Muscle layer of colon (tissue), 2 donors: ENCODE data around the gene GPRIN3.

Source experiments
- H3K27ac ChIP-seq: one replicate; pipeline ENCODE4 v1.7.0; 2013; ENCODE audit warnings: low read depth, mild to moderate bottlenecking, low read length, moderate library complexity
- H3K27me3 ChIP-seq, 2 donors: one replicate each; pipeline ENCODE4 v1.7.0; 2013; ENCODE audit warnings: low read length in 2 of 2, mild to moderate bottlenecking in 2 of 2; ENCODE audit not compliant: insufficient read depth in 2 of 2, control insufficient read depth in 1 of 2
- H3K36me3 ChIP-seq: one replicate; pipeline ENCODE4 v1.7.0; 2013; ENCODE audit warnings: mild to moderate bottlenecking, low read length; ENCODE audit not compliant: insufficient read depth
- H3K4me1 ChIP-seq: one replicate; pipeline ENCODE4 v1.7.0; 2013; ENCODE audit warnings: mild to moderate bottlenecking, low read length; ENCODE audit not compliant: insufficient read depth
- H3K4me3 ChIP-seq, 2 donors: one replicate each; pipeline ENCODE4 v1.7.0; 2013; ENCODE audit warnings: low read length in 2 of 2, low read depth in 1 of 2, mild to moderate bottlenecking in 1 of 2, moderate library complexity in 1 of 2
- H3K9ac ChIP-seq: one replicate; pipeline ENCODE4 v1.7.0; 2013; ENCODE audit warnings: low read length
- H3K9me3 ChIP-seq: one replicate; pipeline ENCODE4 v1.7.0; 2013; ENCODE audit warnings: mild to moderate bottlenecking, low read length
- donor health status: abdominal sarcoma.
- donor health status: Adenocarcinoma of cecum.

The GPRIN3 gene

DNA sequence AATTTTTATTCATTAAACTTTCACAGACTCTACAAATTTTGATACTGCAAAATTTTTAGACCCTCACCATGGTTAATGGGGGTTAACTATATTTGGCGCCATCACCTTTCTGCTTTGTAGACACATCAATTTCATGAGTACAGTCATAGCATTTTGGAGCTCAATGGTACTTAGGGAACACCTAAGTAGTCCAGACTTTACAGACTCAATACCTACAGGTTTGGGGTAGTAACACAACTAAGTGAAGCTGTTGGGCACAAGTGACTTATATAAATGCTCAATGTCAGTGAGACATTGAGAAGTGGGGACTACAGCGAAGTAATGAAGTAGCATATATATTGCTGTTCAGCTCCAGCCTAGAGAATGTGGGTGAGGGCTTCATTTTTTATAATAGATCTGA lies 7.5 kb downstream of the GPRIN3 start:
- Histone ChIP-seq H3K4me3 (no peak overlapping the region), H3K27ac (no peak overlapping the region), H3K27me3 (no peaks in the 10 kb centered on the region), H3K4me1 (no peaks in the 10 kb centered on the region), H3K9ac (no peak overlapping the region), H3K36me3 (no peaks in the 10 kb centered on the region), H3K9me3 (no peaks in the 10 kb centered on the region)

DNA sequence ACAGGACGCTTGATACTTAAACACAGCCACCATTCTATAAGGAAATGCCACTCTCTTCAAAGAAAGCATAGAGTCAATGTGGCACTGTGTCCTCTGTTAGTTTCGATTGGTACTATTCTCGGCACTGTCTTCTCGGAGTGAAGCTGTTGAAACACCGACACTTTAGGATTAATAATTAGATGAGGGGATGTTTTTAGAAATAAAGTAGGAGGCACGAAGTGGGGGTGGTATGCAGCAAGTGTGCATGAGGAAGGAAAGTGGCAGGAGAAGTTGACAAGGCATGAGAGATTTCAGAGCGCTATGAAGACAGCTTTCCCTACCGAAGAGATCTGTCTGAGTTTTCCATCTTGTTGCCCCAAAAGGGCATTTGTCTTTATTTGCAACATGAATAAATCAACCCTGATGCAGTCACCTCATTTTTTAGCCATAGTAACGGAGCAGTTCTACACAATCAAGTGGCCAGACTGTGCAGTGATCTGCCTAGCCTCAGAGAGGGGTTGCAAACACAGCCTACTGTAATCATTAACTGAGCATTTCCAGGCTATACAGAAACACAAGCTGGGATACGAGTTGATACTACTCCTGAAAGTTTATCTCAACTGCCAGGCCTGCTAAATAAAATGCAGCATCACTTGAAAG lies 8.3 kb downstream of the GPRIN3 start:
- H3K9me3 ChIP-seq, result no peaks in the 10 kb centered on the region
- no peaks in the 10 kb centered on the region for H3K27me3 ChIP-seq
- no peaks in the 10 kb centered on the region for H3K4me1 ChIP-seq
- H3K4me3 ChIP-seq, result no peak overlapping the region
- H3K36me3 ChIP-seq, result no peaks in the 10 kb centered on the region
- H3K9ac ChIP-seq, result no peak overlapping the region
- H3K27ac ChIP-seq, result no peak overlapping the region

DNA sequence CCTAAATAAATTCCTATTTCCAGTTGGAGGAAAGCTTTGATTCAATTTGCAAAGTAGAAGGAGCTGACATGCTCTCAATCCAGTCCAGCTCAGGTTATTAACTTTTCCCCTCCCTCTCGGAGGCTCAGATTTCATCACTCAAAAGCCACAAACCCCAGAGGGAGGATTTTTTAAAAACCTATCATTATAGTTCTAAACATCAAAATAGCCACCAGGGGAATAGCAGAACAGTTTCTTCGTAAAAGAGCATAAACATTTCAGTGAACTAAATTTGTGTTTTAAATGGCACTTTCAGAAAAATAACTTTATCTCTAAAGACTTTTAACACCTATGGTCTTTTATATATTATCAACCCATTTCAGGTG lies 8.8 kb downstream of the GPRIN3 start:
- Histone ChIP-seq H3K36me3 (no peaks in the 10 kb centered on the region), H3K4me1 (no peaks in the 10 kb centered on the region), H3K9me3 (no peaks in the 10 kb centered on the region), H3K27me3 (no peaks in the 10 kb centered on the region), H3K4me3 (no peak overlapping the region), H3K9ac (no peak overlapping the region), H3K27ac (no peak overlapping the region)

DNA sequence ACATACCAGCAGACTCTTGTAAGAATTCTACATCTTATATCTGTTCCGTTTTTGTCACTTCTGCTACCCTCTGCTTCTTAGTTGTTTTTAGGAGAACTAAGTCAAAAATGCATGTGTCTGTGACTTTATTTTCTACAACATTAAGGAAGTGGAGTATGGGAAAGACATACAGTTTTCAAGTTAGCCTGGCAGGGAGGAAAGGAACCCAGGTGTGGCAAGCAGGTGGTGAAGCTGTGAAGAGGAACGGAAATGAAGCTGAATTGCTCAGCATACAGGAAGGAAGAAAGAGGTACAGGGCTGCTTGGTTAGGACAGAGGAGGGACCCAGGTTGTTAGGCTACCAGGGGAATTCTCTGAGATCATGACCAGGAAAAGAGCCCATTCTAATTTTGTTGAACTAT lies 9.4 kb downstream of the GPRIN3 start:
- no peak overlapping the region for H3K4me3 ChIP-seq
- H3K9ac ChIP-seq, result no peak overlapping the region
- no peaks in the 10 kb centered on the region for H3K4me1 ChIP-seq
- no peaks in the 10 kb centered on the region for H3K36me3 ChIP-seq
- H3K27me3 ChIP-seq, result no peaks in the 10 kb centered on the region
- H3K27ac ChIP-seq, result no peak overlapping the region
- no peaks in the 10 kb centered on the region for H3K9me3 ChIP-seq

DNA sequence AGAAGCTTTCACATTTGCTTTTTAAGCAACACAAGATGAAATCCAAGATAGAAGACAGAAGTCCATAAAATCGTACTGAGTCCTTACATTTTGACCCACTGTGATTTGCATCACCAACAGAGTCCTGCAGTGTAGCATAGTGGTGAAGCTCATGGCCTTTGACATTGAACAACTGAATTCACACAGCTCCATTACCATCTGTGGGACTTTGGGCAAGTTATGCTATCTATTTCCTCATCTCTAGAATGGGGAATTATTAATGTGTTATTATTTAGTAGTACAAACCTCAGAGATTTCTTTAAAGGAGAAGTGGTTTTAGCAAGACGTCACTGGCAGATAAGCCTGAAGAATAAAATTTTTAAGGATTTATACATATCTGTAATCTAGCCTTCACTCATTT lies 10.7 kb downstream of the GPRIN3 start:
- Histone ChIP-seq H3K36me3 (no peaks in the 10 kb centered on the region), H3K4me1 (no peaks in the 10 kb centered on the region), H3K9me3 (no peaks in the 10 kb centered on the region), H3K9ac (no peak overlapping the region), H3K4me3 (no peak overlapping the region), H3K27me3 (no peaks in the 10 kb centered on the region), H3K27ac (no peak overlapping the region)

DNA sequence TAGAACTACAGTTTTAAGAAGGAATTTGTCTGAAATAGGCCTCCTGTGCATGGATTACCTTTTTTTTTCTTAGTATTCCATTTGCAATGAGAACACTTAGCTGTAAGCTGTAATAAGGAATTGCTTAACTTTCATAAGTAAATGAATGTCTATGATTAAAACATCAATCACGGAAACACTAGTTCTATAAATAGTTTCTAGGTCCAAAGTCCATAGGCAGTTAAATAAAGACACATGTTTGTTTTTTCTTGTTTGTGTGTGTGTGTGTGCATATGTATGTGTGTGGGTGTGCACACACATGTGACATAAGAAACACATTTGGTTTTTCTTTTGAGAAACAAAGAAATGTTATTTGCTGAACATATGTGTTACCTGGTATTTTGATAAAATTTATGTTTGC lies 11.2 kb downstream of the GPRIN3 start:
- H3K9ac ChIP-seq, result no peak overlapping the region
- H3K4me3 ChIP-seq, result no peak overlapping the region
- no peaks in the 10 kb centered on the region for H3K36me3 ChIP-seq
- no peaks in the 10 kb centered on the region for H3K9me3 ChIP-seq
- H3K27me3 ChIP-seq, result no peaks in the 10 kb centered on the region
- H3K27ac ChIP-seq, result no peak overlapping the region
- H3K4me1 ChIP-seq, result no peaks in the 10 kb centered on the region

DNA sequence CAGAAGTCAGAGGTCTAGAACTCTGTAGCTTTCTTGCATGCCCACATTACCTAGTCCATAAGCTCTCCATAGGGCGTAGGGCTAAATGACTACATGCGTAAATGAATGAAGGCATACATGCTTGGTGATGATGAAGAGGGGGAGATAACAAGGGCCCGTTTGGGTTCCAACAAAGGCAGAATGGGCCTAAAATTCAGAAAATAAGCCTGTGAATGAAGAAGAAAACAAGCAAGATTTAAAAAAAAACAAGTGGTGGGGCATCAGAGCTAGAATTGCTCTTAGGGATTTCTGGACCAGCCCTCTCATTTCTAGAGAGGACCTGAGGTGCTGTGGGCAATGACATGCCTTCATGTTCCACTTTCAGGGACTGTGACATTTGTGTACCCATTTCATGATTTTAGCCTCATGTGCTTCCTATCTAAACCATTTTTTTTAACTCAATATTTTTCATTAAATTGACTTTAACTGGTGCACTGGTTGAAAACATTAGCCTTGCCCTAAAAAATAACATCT lies 12.1 kb downstream of the GPRIN3 start:
- Histone ChIP-seq H3K9ac (no peak overlapping the region), H3K36me3 (no peaks in the 10 kb centered on the region), H3K4me1 (no peaks in the 10 kb centered on the region), H3K27ac (no peak overlapping the region), H3K27me3 (no peaks in the 10 kb centered on the region), H3K4me3 (no peak overlapping the region), H3K9me3 (no peaks in the 10 kb centered on the region)

DNA sequence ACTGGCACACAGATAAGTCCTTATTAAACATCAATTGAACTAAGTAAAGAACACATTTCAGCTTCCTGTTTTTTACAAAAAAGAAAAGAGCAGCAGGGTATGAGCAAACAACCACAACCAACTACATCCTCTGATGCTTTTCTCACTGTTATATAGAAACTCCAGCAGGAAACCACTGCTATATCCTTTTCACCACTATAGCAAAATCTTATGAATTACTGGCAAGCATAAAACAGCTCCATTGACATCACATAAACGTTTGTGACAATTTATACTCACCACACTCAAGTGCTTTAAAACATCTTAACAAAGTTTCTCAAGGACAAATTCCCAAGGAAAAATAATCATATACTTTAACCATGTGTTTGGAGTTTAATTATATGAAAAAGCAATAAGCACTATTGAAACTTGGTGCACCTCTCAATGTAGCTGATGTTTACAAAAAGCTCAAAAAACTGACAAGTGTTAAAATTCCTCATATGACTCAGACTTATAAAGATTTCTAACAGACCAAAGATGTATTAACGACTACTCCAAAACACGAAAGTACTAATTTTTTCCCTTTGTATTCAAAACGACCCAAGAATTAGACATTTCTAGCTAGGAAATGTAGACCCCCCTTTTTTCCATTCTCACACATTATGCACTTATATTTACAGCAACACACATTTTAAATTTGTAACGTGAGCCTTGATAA lies 12.9 kb downstream of the GPRIN3 start:
- Histone ChIP-seq H3K4me3 (no peak overlapping the region), H3K9me3 (no peaks in the 10 kb centered on the region), H3K4me1 (no peaks in the 10 kb centered on the region), H3K9ac (no peak overlapping the region), H3K27me3 (no peaks in the 10 kb centered on the region), H3K27ac (no peak overlapping the region), H3K36me3 (no peaks in the 10 kb centered on the region)

DNA sequence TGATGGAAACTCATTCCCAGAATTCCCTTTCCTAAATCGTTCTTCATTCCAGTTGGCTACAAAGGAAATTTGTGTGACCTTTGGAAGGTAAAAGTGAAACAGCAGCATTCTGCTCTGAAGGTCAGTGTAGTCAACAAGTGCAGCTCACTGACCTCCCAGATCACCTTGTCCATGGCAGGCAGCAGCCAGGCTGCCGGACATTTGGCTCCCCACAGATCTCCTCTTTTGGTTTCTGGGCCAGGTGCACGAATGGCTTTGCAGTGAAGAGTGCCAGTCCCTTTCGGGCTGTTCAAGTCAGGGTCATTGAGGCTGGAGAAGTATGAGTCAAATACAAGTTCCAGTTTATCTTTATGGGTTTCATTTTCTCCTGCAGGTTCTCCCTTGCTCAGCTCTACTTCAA lies 14.3 kb downstream of the GPRIN3 start:
- Histone ChIP-seq H3K27ac (no peak overlapping the region), H3K27me3 (no peaks in the 10 kb centered on the region), H3K36me3 (no peaks in the 10 kb centered on the region), H3K9ac (no peak overlapping the region), H3K4me3 (no peak overlapping the region), H3K4me1 (no peaks in the 10 kb centered on the region), H3K9me3 (no peaks in the 10 kb centered on the region)

DNA sequence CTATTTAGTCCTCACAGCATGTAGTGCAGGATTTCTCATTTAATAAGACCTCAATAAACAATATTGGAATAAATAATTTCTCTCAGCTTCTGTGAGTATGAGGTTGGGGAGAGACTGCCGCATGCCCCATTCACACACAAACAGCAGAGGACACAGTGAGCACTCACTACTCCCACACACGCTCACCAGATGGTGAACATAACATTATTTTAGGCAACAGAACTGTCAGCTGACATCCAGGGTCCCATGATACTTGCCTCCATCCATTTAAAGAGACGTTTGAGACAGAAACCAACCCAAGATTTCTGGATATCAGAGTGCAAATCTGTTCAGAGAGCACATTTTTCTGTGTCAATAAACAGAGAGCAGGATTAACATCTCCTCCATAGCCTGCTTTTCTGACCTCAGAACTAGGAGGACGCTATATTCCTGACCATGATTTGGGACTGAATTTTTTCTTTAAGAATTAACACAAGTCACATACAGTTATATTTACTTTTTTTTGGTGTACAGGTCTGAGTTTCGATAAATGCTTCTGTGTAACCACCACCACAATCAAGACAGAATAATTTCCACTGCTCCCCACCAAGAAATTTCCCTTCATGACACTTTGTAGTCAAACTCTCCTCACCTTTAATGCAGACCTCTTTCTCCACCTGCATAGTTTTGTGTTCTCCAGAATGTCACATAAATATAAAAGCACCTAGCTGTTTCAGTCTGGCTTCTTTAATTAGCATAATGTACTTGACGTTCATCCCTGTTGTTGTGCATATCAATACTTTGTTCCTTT lies 16.7 kb downstream of the GPRIN3 start:
- Histone ChIP-seq H3K27me3 (no peaks in the 10 kb centered on the region), H3K36me3 (no peaks in the 10 kb centered on the region), H3K9me3 (no peaks in the 10 kb centered on the region), H3K4me3 (no peak overlapping the region), H3K9ac (no peak overlapping the region), H3K4me1 (no peaks in the 10 kb centered on the region), H3K27ac (no peak overlapping the region)

DNA sequence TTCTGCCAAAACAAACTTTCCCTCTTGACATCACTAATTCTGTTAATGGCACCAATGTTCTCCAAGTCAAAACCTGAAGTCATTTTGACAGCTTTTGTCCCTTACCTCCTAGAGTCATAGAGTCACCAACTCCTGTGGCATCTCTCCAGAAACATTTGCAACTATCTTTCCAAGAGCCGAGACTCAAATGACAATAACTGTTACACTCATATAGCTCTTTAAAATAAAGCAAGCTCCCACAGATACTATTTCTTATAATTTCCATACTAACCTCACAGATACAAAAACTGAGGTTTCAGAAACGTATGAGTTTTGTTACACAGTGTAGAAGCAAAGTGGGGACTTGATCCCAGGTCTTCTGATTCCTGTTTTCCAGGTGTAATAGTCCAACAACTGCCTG lies 18.3 kb downstream of the GPRIN3 start:
- Histone ChIP-seq H3K27me3 (no peaks in the 10 kb centered on the region), H3K9me3 (no peaks in the 10 kb centered on the region), H3K9ac (no peak overlapping the region), H3K4me3 (no peak overlapping the region), H3K4me1 (no peaks in the 10 kb centered on the region), H3K36me3 (no peaks in the 10 kb centered on the region), H3K27ac (no peak overlapping the region)
